HCEC 1CT (cell line): ENCODE results near the gene COLEC11.
"Not testable (repeated sequence)": the region's sequence is repeated elsewhere in the genome, so short reads cannot be mapped to it uniquely, and the experiment has no call there.

Experiments
- DNase-seq: peaks from one replicate; pipeline ENCODE4 v3.0.0-alpha.2; 2017

Gene COLEC11

DNA sequence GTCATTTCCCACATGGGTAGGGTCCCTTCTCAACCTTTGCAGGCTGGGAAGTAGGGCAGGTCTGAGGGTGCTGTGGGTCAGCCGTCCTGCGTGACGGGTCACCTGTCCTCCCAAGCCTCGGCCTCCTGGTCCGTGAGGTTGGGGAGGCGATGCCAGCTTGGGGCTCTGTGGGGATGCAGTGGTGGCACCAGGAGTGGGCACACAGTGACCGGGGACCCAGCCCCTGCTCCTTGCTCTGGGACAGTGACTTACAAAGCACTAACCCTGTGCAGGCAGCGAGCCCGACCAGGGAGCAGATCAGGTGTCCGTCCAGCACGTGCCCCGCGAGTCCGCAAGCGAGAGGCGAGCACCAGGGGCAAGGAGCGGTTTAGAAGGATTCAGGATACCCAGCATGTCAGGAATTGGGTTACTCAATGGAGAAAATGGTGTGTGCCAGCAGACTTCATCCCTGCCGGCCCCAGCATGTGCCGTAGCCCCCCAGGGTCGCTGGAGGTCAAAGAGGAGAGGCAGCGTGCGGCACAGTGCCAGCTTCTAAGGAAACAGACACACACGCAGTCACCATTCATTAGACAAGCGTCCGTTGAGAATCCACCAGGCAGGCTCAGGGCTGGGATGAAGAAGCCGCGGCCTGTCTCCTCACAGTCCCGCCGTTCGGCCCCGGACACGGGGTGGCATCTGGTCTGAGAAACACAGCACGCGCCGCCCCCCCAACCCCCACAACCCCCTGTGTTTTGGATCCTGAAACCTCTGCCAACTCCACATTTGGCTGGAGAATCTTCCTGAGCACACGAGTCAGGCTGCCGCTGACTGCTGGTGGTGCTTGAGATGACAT is 11.7 kb downstream of the COLEC11 start:
- DNase-seq, result no peak

DNA sequence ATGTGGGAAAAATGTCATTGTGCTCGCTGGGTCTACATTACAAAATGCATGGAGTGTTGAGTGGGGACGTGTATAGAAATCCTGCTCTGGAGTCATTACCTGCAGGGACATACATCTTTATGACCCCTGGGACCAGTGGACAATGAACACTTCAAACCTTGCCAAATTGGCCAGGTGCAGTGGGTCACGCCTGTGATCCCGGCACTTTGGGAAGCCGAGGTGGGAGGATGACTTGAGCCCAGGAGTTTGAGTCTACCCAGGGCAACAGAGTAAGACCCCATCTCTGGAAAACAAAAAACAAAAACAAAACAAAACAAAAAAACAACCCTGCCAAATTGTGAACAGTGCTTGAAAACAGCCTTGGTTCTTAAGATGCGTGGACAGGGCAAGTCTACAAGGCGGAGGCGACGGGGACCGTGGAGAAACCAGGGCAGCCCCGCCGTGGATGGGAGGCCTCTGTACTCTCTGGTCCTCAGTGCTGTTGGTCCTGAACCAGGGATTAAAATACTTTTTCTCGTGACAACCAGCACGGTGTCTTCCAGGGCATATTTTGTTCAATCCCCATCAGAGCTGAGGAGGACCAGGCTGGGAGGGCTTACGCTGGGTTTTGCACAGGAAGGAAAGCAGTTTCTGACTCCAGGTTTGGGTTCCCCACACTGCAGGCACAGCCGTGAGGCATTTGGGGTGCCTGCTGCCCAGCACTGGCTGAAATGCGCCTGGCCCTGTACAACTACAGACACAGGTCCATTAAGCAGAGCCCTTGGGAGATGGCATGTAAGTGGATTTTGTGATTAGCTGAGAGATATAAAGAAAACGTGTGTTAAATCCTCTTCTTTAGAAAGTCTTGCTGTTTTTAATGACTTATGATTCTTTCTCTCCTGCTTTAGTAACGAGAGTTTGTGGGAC is 13.7 kb downstream of the COLEC11 start:
- DNase-seq, result no peak

DNA sequence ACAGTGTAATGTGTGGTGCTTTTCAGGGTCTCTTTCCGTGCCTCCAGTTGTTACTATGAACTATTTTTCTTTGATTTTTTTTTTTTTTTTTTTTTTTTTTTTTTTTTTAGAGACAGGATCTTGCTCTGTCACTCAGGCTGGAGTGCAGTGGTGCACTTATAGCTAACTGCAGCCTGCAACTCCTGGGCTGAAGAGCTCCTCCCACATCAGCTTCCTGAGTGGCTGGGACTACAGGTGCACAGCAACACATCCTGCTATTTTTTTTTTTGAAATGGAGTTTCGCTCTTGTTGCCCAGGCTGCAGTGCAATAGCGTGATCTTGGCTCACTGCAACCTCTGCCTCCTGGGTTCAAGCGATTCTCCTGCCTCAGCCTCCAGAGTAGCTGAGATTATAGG is 14.4 kb downstream of the COLEC11 start:
- not testable (repeated sequence) for DNase-seq

DNA sequence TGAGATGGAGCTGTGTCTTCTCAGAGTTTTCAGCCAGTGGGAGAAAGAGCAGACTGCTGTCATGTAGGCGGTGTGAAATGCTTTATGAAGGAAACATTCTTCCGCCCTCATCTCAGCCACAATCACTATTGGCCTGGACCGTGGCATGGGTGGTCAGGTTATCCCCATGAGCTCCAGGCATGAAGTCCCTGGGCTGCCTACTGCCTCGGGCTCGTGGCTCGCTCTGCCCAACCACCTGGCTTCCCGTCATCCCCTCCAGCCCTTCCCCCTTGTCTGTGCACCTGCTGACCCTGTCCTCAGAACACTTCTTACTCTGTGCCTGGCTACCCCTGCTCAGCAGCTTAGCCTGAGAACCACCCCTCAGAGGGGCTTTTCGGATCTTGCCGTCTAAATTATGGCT is 15.5 kb downstream of the COLEC11 start:
- no peak for DNase-seq

DNA sequence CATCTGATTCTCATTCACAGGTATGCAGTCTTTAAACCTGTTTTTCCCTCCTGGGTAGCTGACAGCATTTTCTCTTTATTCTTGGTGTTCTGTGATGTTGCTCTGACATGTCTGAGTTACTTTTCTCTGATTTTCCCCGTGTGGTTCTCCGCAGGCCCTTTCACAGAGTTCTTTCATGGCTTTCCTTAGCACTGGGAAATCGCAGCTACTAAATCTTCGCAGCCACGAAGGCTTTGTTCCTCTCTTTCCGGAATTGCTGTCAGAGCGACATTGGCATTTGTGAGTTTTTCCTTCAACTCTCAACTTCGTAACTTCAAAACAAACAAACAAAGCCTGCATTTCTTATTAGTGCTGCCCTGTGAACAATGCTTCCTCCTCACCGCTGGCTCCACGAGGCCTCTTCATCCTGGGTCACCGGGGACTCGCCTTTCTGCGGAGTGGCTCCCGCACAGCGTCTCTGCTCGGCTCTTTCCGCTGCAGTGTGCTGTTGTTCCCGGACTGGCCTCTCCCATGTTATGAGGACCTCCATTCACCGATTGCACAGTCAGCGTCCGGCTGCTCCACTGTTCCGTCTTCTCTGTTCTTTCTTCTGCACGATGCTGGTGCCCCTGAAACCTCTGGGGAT is 16.1 kb downstream of the COLEC11 start:
- no peak for DNase-seq

DNA sequence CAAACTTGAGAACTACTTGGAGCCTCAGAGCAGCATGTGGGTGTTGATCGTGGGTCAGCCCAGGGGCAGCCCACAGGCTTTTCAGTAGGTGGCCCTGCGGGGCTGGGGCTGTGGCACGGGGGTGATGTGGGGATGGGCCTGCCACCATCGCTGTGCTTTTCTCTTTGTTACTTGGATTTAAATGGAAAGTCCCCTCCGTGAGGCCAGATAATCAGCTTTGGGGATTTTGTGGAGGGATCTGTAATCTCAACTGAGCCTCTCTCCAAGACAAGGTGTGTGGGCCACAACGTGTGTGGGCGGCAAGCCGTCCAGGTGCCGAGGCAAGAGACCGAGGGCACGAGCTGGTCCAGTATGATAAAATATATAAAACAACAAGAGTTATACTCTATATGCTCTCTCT is 16.7 kb downstream of the COLEC11 start:
- no peak for DNase-seq

DNA sequence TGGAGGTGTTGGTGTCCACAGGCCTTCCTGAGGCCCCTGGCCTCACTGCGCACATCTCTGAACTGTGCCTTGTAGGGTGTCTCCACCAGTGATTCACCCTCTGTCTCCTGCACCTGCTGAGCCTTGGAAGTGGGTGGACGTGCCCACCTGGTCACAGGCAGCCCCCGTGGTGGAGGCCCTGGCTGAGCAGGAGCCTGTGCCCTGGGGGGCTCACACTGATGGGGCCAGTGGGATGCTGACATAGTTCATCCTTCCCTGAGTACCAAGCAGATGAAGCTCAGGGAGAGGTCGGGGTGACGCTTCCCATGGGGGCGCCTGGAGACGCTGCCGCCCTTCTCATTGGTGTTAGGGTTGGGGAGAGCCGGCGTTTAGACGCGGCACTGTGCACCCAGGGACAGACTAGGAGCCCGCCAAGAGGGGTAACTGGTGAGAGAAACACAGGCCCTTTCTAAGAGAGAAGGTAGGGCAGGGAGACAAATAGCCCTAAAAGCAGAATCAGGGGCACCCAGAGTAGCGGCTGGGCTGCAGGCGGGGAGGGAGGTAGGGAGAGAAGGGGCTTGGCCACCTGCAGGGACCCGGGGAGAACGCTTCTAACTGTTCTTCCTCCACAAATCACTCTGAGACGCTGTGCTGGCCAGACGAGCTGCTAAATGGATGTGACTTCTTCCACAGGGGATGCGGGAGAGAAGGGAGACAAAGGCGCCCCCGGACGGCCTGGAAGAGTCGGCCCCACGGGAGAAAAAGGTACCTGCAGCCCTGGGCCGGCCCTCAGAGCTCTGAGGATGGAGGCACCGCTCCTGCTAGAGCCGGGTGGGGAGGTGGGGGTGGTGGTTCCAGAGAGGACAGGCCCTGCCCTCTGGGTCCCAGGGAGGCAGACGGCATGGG is 18.0 kb downstream of the COLEC11 start:
- DNase-seq, result no peak

DNA sequence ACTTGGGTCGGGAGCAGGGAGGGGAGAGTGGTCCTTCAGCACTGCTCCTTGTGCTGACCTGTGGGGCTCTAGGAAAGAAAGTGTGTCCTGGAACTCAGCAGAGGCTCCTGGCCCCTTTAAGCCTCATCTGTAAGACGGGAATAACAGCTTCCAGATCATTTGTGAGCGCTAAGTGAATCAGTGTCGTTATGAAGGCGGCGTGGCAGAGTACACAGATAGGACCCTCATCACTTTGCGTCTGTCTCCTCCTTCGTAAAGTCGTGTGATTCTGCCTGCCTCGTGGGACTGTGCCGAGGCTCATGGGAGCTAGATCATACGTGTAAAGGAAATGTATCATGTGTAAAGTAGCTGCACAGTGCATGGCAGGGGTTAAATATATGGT is 18.6 kb downstream of the COLEC11 start:
- no peak for DNase-seq

DNA sequence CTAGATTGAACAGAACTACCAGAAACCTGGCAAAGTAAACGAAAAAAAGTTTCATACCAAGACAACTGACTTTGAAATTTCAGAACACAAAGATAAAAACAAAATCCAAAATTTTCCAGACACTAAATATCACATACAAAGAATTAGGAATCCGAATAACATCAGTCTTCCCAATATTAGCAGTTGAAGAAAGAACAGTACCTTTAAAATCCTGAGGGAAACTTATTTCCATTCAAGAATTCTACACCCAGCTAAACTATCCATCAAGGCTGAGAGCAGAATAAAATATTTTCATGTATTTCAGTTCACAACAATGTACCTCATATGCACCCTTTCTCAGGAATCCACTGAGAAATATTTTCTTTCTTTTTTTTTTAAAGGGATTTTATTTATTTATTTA is 19.8 kb downstream of the COLEC11 start:
- DNase-seq, result not testable (repeated sequence)

DNA sequence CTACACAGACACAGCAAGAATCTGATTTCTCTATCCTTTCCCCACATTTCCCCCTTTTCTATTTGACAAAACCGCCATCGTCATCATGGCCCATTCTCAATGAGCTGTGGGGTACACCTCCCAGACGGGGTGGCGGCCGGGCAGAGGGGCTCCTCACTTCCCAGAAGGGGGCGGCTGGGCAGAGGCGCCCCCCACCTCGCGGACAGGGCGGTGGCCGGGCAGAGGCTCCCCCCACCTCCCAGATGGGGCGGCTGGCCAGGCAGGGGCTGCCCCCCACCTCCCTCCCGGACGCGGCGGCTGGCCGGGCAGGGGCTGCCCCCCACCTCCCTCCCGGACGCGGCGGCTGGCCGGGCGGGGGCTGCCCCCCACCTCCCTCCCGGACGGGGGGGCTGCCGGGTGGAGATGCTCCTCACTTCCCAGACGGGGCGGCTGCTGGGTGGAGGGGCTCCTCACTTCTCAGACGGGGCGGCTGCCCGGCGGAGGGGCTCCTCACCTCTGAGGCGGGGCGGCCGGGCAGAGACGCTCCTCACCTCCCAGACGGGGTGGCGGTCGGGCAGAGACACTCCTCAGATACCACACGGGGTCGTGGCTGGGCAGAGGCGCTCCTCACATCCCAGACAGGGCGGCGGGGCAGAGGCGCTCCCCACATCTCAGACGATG is 20.8 kb downstream of the COLEC11 start:
- not testable (repeated sequence) for DNase-seq

DNA sequence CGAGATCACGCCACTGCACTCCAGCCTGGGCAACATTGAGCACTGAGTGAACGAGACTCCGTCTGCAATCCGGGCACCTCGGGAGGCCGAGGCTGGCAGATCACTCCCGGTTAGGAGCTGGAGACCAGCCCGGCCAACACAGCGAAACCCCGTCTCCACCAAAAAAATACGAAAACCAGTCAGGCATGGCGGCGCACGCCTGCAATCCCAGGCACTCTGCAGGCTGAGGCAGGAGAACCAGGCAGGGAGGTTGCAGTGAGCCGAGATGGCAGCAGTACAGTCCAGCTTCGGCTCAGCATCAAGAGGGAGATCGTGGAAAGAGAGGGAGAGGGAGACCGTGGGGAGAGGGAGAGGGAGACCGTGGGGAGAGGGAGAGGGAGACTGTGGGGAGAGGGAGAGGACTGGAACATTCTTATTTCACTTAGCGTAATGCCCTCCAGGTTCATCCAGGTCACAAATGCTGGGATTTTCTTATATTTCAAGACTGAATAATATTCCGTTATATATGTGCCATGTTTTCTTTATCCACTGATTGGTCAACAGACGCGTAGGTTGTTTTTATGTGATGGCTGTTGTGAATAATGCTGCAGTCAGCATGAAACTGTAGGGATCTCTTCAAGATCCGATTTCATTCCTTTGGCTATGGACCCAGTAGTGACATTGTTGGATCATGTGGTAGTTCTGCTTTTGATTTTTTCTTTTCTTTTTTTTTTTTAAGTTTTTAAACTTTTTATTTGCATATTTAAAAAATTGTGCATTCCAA is 21.7 kb downstream of the COLEC11 start:
- not testable (repeated sequence) for DNase-seq

DNA sequence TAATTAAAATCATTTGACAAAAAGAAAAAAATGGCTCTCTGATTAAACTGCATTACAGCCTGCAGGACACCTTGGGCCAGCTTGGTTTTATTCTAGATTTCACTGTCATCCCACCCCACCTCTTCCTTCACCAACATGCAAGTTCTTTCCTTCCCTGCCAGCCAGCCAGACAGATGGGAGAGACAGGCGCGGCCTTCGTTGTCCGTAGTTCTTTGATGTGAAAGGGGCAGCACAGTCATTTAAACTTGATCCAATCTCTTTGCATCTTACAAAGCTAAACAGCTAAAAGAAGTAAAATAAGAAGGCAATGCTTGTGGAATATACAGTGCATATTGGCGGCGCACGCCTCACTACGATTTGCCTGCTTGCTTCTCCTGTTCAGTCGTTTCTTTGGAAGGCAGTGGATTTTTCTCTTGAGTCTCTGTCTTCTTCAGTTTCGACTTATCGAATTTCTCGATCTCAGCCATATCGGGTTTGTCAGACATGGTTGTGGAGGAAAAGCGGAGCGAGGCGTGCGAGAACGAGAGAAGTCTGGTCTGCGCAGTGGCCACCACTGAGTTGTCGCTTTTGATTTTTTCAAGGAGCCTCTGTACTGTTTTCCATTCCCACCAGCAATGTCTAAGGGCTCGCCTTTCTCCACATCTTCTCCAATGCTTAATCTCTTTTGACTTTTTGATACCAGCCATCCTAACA is 22.4 kb downstream of the COLEC11 start:
- no peak for DNase-seq

DNA sequence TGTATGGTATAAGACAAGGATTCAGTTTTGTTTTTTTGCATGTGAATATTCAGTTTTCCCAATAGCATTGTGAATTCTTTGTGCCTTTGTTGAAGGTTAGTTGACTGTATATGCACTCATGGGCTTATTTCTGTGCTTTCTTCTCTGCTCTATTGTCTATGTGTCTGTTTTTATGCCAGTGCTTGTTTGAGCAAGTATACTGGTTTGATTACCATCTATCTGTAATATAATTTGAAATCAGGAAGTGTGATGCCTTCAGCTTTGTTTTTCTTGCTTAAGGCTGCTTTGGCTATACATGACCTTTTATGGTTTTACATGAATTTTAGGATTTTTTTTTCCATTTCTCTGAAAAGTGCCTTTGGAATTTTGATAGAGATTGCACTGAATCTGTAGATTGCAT is 23.5 kb downstream of the COLEC11 start:
- DNase-seq, result no peak

DNA sequence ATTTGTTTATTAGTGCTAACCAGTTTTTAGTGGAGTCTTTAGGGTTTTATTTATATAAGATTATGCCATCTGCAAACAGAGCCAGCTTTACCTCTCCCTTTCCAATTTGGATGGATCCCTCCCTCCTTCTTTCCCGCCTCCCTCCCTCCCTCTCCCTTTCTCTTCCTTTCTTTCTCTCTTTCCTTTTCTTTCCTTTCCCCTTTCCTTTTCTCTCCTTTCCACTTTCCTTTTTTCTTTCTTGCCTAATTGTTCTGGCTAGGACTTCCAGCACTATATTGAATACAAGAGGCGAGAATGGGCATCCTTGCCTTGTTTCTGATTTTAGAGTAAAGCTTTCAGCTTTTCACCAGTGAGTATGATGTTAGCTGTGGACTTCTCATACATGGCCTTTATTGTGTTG is 24.1 kb downstream of the COLEC11 start:
- DNase-seq, result no peak

DNA sequence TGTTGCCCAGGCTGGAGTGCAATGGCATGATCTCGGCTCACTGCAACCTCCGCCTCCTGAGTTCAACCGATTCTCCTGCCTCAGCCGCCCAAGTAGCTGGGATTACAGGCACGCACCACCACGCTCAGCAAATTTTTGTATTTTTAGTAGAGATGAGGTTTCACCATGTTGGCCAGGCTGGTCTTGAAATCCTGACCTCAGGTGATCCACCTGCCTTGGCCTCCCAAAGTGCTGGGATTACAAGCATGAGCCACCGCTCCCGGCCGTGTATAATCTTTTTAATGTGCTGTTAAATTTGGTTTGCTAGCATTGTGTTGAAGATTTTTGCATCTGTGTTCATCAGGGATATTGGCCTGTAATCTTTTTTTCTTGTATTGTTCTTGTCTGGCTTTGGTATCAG is 24.7 kb downstream of the COLEC11 start:
- DNase-seq, result not testable (repeated sequence)

DNA sequence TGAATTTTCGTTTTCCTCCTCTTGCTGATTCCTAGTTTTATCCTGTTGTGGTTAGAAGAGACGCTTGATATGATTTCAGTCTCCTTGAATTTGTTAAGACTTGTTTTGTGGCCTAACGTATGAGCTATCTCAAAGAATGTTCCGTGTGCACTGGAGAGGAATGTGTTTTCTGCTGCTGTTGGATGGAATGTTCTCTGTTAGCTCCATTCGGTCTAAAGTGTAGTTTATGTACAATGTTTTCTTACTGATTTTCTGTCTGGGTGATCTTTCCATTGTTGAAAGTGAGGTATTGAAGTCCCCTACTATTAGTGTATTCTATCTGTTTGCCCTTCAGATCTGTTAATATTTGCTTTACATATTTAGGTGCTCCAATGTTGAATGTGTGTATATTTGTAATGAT is 25.9 kb downstream of the COLEC11 start:
- no peak for DNase-seq

DNA sequence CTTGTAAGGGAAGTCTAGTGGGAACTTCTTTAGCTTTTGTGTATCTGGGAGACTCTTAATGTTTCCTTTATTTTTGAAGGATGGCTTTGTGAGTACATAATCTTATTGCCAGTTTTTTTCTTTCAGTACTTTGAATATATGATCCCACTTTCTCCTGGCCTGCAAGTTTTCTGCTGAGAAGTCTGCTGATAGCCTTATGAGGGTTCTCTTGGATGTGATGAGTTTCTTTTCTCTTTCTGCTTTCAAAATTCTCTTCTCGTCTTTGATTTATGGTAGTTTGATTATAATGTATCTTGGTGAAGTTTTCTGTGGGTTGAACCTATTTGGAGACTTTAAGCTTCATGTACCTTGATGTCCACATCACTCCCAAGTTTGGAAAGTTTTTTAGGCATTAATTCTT is 28.1 kb downstream of the COLEC11 start:
- DNase-seq, result no peak

DNA sequence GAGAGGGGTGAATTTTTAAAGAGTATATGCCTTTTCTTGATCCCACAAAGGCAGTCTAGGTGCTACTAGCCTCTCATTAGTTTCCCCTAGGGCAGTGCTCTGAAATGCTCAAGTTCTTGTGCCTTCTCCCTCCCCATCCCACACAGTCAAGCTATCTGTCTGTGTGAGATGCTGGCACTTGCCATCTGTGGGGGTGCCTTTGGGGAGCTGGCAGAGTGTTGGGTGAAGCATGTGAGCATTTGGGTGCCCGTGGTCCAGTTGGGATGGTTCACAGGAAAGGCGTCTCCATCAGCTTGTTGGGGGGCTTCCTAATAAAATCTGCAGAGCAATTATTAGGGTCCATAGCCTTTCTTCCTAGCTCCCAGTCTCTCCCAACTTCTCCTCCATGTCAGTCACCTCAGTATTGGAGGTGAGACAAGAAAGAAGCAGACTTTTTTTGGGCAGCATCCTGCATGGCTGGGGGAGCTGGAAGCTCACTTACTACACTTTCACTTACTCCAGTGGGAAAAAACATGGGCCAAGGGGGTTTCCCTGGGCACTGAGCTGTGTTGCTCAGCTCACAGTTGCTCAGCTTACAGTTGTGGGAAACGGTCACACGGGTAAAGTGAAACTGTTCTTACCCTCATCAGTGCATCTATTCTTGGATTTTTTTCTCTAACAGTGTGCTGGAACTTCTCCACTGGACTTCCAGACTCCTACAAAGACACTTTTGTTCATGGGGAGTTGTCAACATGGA is 29.3 kb downstream of the COLEC11 start:
- DNase-seq, result no peak

DNA sequence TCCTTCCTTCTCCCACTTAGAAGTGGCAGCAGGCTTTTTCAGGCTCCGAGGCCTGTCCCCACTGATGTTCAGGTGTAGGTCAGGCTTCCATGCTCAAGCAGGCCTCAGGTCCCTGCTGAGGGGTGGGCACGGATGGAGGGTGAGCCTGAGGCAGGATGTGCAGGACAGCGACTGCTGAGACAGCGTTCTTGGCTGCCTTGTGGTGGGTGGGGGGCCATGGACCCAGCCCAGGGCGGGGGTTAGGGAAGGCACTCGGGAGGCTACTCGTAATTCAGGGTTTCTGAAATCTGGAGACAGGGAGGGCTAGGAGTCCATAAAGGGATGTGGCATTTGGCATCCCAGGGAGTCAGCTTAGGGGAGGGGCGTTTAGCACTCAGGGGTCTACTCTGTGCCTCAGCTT is 30.3 kb downstream of the COLEC11 start:
- no peak for DNase-seq
